ENCODE data around the gene ATP8B4. TPM values are rescaled to one million over a fixed set of nuclear protein-coding genes. Genes with fewer than 3 reads are reported as not detected.
A peak's percentile ranks its signal among the peaks of the same experiment; 100 is the strongest.

ATP8B4 gene
- total RNA-seq, 1 donor from 2014 or later, result 9.0 TPM

- Histone ChIP-seq H3K27me3 (ENCODE audit: low read depth) (no peaks in the 10 kb centered on the region), H3K4me1 (no peaks in the 10 kb centered on the region), H3K27ac (no peak overlapping the region), H3K4me3 (no peak overlapping the region), H3K36me3 (no peaks in the 10 kb centered on the region), H3K9me3 (peaks cover 4% of the 10 kb centered on the region)
- intact Hi-C loops (cut with DNase I), result no loop called here
- DNase-seq (peak; percentile 74), ATAC-seq (peak; percentile 53 to 55)
- TF ChIP-seq CTCF (IDR thresholded peaks at IDR 0.05), result peak; percentile 27
These were observed 9.2 kb upstream of the ATP8B4 start for GRCh38 chr15:50128266-50128665.

- TF ChIP-seq CTCF (IDR thresholded peaks at IDR 0.05), result no peak
- DNase-seq, result no peak
These were observed 8.3 kb upstream of the ATP8B4 start for GRCh38 chr15:50127255-50127777.

GRCh38 chr15:50126072-50126471, 7.0 kb upstream of the ATP8B4 start:
- Histone ChIP-seq H3K4me1 (no peaks in the 10 kb centered on the region), H3K27ac (no peak overlapping the region), H3K4me3 (no peak overlapping the region), H3K36me3 (no peaks in the 10 kb centered on the region), H3K9me3 (peaks cover 4% of the 10 kb centered on the region), H3K27me3 (ENCODE audit: low read depth) (no peaks in the 10 kb centered on the region)
- ATAC-seq (no peak), DNase-seq (no peak)
- no peak for TF ChIP-seq CTCF (IDR thresholded peaks at IDR 0.05)
- intact Hi-C loops (cut with DNase I), result no loop called here

More at GRCh38 chr15:50127255-50127777, 8.3 kb upstream of the ATP8B4 start:
- Histone ChIP-seq H3K36me3 (no peaks in the 10 kb centered on the region), H3K4me3 (no peak overlapping the region), H3K9me3 (peaks cover 4% of the 10 kb centered on the region), H3K4me1 (no peaks in the 10 kb centered on the region), H3K27me3 (ENCODE audit: low read depth) (no peaks in the 10 kb centered on the region), H3K27ac (no peak overlapping the region)
- ATAC-seq, result no peak
- intact Hi-C loops (cut with DNase I), result no loop called here

- H3K36me3 ChIP-seq, result no peaks in the 10 kb centered on the region
- no peak for TF ChIP-seq CTCF (IDR thresholded peaks at IDR 0.05)
- H3K4me3 ChIP-seq, result no peak overlapping the region
- H3K27me3 ChIP-seq (ENCODE audit: low read depth), result no peaks in the 10 kb centered on the region
- no peak for DNase-seq
- no peak overlapping the region for H3K27ac ChIP-seq
- intact Hi-C loops (cut with DNase I), result no loop called here
- no peak for ATAC-seq
- peaks cover 4% of the 10 kb centered on the region for H3K9me3 ChIP-seq
- no peaks in the 10 kb centered on the region for H3K4me1 ChIP-seq
These were observed 5.6 kb upstream of the ATP8B4 start for GRCh38 chr15:50124631-50125030.

- Histone ChIP-seq H3K27ac (no peak overlapping the region), H3K27me3 (ENCODE audit: low read depth) (no peaks in the 10 kb centered on the region), H3K4me3 (no peak overlapping the region), H3K36me3 (no peaks in the 10 kb centered on the region), H3K4me1 (no peaks in the 10 kb centered on the region), H3K9me3 (peaks cover 4% of the 10 kb centered on the region)
- DNase-seq (no peak), ATAC-seq (no peak)
- TF ChIP-seq CTCF (IDR thresholded peaks at IDR 0.05), result no peak
- intact Hi-C loops (cut with DNase I), result no loop called here
These were observed 5.0 kb upstream of the ATP8B4 start for GRCh38 chr15:50123861-50124557.

Data from lower lobe of right lung (tissue), 2 donors.